GM12891 (cell line): ENCODE measurements around the gene CRHBP.
"Not testable (repeated sequence)": the region's sequence is repeated elsewhere in the genome, so short reads cannot be mapped to it uniquely, and the experiment has no call there.

Experiments
- POLR2A ChIP-seq: IDR thresholded peaks from 2 replicates; pipeline ENCODE4 v1.6.1; 2011; ENCODE audit warnings: low read depth, low read length, control low read depth
- POLR2AphosphoS5 ChIP-seq: IDR thresholded peaks from 2 replicates; pipeline ENCODE4 v1.6.1; 2011; ENCODE audit warnings: low read depth, low read length, control low read depth
- SPI1 ChIP-seq: IDR thresholded peaks from 2 replicates; pipeline ENCODE4 v1.6.1; 2011; ENCODE audit warnings: low read depth, low read length, control low read depth

- not testable (repeated sequence) for TF ChIP-seq POLR2AphosphoS5, POLR2A, SPI1
Observed at GRCh38 chr5:76993436-76993835, 40.6 kb downstream of the CRHBP start.
